Measurements from ENCODE around the gene CMTM4. TPM values are rescaled to one million over a fixed set of nuclear protein-coding genes. Genes with fewer than 3 reads are reported as not detected.

The CMTM4 gene
- total and polyA plus RNA-seq, 8 donors = 14.9 to 43.5 (median 36.5) TPM

- intact Hi-C loops (cut with DNase I) = no loop called here
- TF ChIP-seq CTCF (IDR thresholded peaks at IDR 0.05) = no peak
- H3K9me3 ChIP-seq = no peaks in the 10 kb centered on the region
- no peak overlapping the region for H3K4me3 ChIP-seq
- FAIRE-seq (no peak), ATAC-seq (no peak), DNase-seq (no peak)
- peaks cover 0 to 10% (median 3%) of the 10 kb centered on the region in 3 donors for H3K36me3 ChIP-seq
- H3K27ac ChIP-seq = no peak overlapping the region
- H3K27me3 ChIP-seq = no peaks in the 10 kb centered on the region
- H3K4me1 ChIP-seq = peaks cover 0 to 11% (median 0%) of the 10 kb centered on the region in 3 donors
- WGBS, 2 donors = 52 to 63% methylated on average over 3 of the region's 3 CpGs
These were observed 73.7 kb downstream of the CMTM4 start for GRCh38 chr16:66622863-66623262.

- Histone ChIP-seq H3K36me3 (peaks cover 0 to 10% (median 3%) of the 10 kb centered on the region in 3 donors), H3K9me3 (no peaks in the 10 kb centered on the region), H3K4me1 (peaks cover 0 to 6% (median 0%) of the 10 kb centered on the region in 3 donors), H3K27me3 (no peaks in the 10 kb centered on the region), H3K4me3 (no peak overlapping the region), H3K27ac (no peak overlapping the region)
- ATAC-seq (no peak), DNase-seq (no peak), FAIRE-seq (no peak)
- intact Hi-C loops (cut with DNase I) = no loop called here
- WGBS, 2 donors = 97% methylated on average over 14 of the region's 14 CpGs
- no peak for TF ChIP-seq CTCF (IDR thresholded peaks at IDR 0.05)
These were observed 74.6 kb downstream of the CMTM4 start for GRCh38 chr16:66621973-66622372.

DNA sequence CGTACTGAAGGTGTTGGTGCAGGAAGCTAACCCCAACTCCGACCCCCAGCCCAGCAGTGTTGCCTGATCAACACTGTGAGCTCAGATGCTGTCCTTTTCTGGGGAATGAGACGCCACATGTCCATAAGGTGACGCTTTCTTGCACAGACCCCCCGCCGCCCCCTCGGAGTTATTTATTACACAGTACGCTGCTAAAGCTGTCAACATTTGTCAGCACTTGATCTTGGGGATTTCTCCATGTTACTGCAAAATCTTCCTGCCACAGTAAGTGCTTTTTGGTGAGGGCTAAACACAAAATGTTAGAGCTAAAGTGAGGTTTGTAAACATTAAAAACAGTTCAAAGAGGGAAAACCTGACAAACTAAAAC lies 76.1 kb downstream of the CMTM4 start:
- TF ChIP-seq CTCF (IDR thresholded peaks at IDR 0.05) = no peak
- intact Hi-C loops (cut with DNase I) = no loop called here
- no peak overlapping the region for H3K27ac ChIP-seq
- H3K9me3 ChIP-seq = no peaks in the 10 kb centered on the region
- 92 to 93% methylated on average over 8 of the region's 8 CpGs for WGBS, 2 donors
- no peak overlapping the region for H3K4me3 ChIP-seq
- no peaks in the 10 kb centered on the region for H3K27me3 ChIP-seq
- H3K36me3 ChIP-seq = peaks cover 0 to 10% (median 3%) of the 10 kb centered on the region in 3 donors
- H3K4me1 ChIP-seq = peaks cover 0 to 6% (median 0%) of the 10 kb centered on the region in 3 donors
- no peak for ATAC-seq
- no peak for FAIRE-seq
- DNase-seq = no peak

DNA sequence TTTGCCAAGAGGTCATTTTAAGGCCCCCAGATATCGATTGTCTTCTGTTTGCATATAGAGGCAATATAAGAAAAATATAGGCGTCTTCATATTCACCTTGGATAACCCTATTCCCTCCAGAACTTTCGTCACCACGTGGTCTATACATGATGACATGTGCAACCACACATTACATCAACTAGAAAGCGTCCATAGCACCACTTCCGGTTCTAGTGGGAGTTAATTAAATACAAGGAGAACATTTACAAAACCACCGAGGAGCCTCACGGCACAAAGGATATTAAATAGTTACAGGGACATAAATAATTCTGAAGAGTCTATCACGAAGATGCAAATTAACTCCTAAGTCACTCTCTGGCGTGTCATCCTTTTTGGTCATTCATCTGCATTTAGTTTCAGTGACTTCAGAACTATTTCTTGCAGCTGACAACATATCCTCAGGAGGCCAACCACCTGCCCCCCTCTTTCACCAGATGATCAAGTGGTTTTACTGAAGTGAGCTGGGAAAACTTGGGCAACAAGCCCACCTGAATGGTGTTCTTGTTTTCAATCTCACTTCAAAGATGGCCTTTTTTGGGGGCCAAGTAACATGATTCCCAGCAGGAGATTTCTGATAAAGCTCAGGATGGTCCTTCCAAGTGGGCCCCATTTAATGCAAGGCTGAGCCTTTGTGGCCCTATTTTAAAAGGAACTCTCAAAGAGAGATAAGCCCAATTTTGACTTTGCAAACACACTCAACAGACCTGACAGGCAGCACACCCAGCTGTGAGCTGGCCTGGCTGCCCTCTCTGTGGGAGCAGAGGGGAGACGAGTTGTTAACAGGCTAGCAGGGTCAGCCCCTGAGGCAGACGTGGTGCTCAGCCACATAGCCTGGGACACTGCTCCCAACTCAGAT lies 76.8 kb downstream of the CMTM4 start:
- no peaks in the 10 kb centered on the region for H3K9me3 ChIP-seq
- no peak for TF ChIP-seq CTCF (IDR thresholded peaks at IDR 0.05)
- no peak overlapping the region for H3K4me3 ChIP-seq
- DNase-seq (no peak), FAIRE-seq (no peak), ATAC-seq (no peak)
- H3K4me1 ChIP-seq = peaks cover 0 to 6% (median 0%) of the 10 kb centered on the region in 3 donors
- H3K36me3 ChIP-seq = peaks cover 0 to 10% (median 3%) of the 10 kb centered on the region in 3 donors
- intact Hi-C loops (cut with DNase I) = no loop called here
- no peaks in the 10 kb centered on the region for H3K27me3 ChIP-seq
- no peak overlapping the region for H3K27ac ChIP-seq
- 85 to 90% methylated on average over 12 of the region's 12 CpGs for WGBS, 2 donors

Measured in pancreas (tissue), 10 donors.